Epithelial cell of esophagus (primary cell): ENCODE measurements around the gene INVS.

Source experiments
- DNase-seq: peaks from one replicate; pipeline ENCODE4 v3.0.0; 2010; ENCODE audit warnings: low read depth
- H3K4me3 ChIP-seq: 2 replicates; pipeline ENCODE4 v1.5.1; 2011; ENCODE audit warnings: mild to moderate bottlenecking, low read length, control low read depth
- CTCF ChIP-seq: IDR thresholded peaks from 2 replicates; pipeline ENCODE4 v1.5.1; 2011; ENCODE audit warnings: low read depth, mild to moderate bottlenecking, low read length, control low read depth, inconsistent platforms; ENCODE audit not compliant: insufficient read depth; ENCODE audit errors: missing control alignments

Gene INVS, protein sequence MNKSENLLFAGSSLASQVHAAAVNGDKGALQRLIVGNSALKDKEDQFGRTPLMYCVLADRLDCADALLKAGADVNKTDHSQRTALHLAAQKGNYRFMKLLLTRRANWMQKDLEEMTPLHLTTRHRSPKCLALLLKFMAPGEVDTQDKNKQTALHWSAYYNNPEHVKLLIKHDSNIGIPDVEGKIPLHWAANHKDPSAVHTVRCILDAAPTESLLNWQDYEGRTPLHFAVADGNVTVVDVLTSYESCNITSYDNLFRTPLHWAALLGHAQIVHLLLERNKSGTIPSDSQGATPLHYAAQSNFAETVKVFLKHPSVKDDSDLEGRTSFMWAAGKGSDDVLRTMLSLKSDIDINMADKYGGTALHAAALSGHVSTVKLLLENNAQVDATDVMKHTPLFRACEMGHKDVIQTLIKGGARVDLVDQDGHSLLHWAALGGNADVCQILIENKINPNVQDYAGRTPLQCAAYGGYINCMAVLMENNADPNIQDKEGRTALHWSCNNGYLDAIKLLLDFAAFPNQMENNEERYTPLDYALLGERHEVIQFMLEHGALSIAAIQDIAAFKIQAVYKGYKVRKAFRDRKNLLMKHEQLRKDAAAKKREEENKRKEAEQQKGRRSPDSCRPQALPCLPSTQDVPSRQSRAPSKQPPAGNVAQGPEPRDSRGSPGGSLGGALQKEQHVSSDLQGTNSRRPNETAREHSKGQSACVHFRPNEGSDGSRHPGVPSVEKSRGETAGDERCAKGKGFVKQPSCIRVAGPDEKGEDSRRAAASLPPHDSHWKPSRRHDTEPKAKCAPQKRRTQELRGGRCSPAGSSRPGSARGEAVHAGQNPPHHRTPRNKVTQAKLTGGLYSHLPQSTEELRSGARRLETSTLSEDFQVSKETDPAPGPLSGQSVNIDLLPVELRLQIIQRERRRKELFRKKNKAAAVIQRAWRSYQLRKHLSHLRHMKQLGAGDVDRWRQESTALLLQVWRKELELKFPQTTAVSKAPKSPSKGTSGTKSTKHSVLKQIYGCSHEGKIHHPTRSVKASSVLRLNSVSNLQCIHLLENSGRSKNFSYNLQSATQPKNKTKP

DNA sequence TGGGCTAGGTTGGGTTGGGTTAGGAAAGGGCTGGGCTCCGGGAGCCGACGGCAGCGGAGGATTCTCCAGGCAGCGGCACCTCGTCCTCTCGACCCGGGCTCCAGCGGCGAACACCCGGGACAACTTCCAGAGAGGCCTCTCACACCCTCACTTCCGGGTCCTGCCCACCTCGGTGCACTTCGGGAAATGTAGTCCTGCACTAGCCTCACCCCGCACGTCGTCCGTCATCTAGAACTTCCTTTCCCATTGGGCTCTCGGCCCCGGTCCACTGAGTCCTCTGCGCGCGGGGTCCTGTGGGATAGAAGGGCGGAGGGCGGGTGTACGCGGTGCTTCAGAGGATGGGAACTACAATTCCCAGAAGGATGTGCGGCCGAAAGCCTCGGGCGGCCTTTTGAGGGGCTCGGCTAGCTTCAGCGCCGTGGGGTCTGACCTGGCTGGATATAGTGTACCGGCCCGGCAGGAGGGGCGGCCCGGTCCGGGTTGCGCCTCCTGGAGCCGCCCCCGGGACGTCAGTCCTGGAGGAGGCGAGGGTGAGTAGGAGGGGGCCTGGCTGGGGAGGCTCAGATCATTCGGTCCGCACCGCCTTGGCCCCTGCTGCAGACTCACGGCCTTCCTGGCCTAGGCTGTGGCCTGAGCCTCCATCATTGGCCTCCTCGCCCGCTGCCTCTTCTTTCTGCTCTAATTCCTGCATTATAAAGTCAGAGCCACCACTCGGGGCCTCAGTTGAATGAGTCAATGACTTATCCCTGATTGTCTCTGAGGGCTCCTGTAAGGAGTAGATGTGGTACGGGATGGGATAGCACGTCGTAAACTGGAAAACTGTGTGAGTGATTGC, at the start of gene INVS, which contains the start of gene ERP44:
Gene INVS (plus strand): TSS at position 357 of the 835 bp plus-strand sequence. CDS start 5,279 bp downstream, outside the sequence.
Gene ERP44 (minus strand): TSS at position 114 of the 835 bp plus-strand sequence. CDS start 160 bp downstream, outside the sequence.
- TF ChIP-seq CTCF = no peak
- H3K4me3 ChIP-seq = peak within 1 kb of the TSS; percentile 100
- DNase-seq = peak; percentile 100

GRCh38 chr9:100049551-100049950, 49.5 kb upstream of the INVS start:
- no peak for TF ChIP-seq CTCF
- no peak for DNase-seq
- H3K4me3 ChIP-seq = no peak overlapping the region

DNA sequence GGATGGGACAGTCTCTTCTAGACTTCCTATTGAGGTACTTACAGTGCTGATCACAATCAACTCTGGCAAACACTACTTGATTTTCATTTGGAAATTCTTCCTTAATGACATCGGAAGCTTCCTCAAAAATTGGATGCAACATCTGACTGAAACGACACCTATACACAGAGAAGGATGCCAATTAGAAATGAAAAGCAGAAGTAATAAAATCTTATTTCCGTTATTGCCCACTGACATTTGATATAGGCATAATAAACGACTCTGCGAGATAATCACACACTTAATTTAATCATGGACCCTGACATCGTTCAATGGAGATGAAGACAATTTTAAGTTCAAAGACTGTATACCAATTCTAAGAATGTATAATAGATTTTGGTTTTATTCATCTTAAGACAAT, 46.7 kb upstream of the INVS start:
- TF ChIP-seq CTCF = no peak
- H3K4me3 ChIP-seq = no peak overlapping the region
- DNase-seq = no peak

GRCh38 chr9:100056561-100056960, 42.5 kb upstream of the INVS start:
- DNase-seq = no peak
- H3K4me3 ChIP-seq = no peak overlapping the region
- no peak for TF ChIP-seq CTCF

- no peak for TF ChIP-seq CTCF
- no peak for DNase-seq
These were observed 41.4 kb upstream of the INVS start for GRCh38 chr9:100057624-100058023.

More at GRCh38 chr9:100057624-100058023, 41.4 kb upstream of the INVS start:
- no peak overlapping the region for H3K4me3 ChIP-seq
